Stimulated activated CD8-positive, alpha-beta memory T cell treated with anti-CD3 and anti-CD28 coated beads, Interleukin-2, amount 100 ng/mL, for 48 hours (primary cell): Measurements from ENCODE around the gene IRF4.
A peak's percentile ranks its signal among the peaks of the same experiment; 100 is the strongest.

Source experiments
- DNase-seq, 2 donors: peaks; one replicate each; pipeline ENCODE4 v3.0.0-alpha.2; 2020; ENCODE audit warnings: low read depth in 2 of 2

IRF4 gene

DNA sequence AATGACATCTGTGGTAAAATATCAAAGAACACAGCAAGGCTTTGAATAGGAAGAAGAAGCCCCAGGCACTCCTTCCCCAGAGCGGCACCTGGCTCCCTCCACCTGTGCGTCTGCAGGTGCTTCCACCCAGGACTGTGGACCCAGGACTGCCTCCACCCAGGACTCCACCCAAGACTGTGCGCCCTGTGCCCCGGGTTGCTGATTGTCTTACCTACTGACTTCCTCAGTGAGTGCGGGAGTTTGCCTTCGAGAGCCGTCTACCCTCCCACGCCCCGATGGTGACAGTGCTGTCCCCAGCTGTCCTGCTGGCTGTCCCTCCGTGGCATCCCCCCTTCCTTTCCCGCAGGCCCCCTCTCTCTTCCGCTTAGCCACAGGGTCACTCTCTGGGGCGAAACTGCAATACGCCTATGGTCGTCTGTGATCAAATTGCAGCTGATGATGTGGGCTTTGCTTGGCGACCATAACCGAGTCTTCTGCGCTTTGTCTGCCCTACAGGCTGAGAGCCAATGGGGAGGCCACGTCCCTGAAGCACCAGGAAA, 52.1 kb downstream of the IRF4 start:
- no peak for DNase-seq

- peak in 1 of 2 donors; percentile 34 for DNase-seq
Observed at GRCh38 chr6:444653-445275, 53.2 kb downstream of the IRF4 start.

DNA sequence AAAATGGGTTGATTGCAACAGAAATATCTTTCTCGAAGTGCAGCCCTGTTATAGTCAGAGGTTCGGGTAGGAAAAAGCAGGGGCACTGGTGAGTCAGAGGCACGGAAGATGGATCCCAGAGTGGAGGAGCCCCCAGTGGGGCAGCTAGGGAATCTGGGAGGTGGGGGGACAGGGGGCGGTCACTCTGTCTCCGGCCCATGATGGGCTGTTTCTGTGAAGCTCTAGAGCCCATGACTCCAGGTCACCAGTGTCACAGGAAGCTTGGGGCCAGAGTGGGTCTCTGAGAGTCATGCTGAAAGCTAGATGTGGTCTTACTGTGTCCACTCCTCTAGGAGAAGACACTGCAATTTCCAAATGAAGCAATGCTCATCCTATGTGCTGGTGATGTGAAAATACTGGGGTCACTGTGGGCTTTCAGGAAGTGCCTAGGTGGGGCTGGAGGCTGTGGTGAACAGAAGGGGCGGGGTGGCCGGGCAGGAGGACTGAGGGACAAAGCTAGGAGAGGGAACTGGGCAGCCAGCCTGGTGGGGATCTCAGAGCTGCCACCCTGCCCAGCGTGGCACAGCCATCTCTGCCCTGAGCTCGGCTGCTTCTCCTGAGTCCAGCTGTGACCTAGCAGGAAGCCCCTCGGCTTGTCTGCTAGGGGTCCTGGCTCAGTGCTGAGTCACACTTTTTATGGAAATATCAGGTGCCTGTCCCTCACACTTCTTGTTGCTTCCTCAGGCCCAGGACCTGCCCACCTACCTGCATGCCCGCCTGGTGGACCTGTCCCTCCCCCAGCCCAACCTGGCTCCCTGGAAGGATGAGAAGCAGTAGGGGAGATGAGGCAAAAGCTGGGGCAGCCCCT, 54.2 kb downstream of the IRF4 start:
- no peak for DNase-seq

GRCh38 chr6:446418-447366, 55.1 kb downstream of the IRF4 start:
- peak; percentile 83 to 90 for DNase-seq

DNA sequence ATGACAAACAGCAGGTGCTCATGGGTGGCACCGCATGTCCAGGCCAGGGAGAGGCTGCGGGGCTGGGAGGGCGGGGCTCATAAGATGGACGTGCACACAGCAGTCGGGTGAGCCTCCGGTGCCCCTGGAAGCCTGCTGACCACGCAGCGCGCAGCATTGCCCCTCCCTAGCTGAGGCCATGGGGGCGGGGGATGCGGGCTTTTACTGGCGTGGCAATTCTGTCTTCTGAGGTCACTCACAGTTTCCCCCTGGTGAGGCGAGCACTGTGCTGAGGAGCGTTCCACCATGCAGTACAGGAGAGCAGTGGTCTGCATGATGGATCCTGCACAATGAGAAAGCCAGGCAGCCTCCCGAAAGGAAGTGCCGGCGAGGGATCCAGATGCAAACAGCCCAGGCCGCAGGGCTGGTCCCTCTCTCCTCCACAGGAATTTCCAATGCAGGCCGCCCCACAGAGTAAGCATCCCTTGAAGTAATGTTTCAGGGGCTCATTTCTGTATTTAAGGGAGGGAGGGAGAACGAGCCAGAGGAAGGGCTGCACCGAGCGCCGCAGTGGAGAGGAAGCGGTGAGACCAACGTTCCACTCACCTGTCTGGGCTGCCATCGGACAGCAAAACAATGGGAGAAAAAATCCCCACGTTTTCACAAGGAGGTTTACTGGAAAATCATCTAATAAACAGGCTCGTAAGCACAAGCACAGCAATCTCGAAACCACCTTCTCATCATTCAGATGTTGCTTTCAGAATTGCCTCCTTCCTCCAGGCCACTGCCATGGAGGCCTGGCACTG, 56.0 kb downstream of the IRF4 start:
- DNase-seq = peak; percentile 42 to 51

DNA sequence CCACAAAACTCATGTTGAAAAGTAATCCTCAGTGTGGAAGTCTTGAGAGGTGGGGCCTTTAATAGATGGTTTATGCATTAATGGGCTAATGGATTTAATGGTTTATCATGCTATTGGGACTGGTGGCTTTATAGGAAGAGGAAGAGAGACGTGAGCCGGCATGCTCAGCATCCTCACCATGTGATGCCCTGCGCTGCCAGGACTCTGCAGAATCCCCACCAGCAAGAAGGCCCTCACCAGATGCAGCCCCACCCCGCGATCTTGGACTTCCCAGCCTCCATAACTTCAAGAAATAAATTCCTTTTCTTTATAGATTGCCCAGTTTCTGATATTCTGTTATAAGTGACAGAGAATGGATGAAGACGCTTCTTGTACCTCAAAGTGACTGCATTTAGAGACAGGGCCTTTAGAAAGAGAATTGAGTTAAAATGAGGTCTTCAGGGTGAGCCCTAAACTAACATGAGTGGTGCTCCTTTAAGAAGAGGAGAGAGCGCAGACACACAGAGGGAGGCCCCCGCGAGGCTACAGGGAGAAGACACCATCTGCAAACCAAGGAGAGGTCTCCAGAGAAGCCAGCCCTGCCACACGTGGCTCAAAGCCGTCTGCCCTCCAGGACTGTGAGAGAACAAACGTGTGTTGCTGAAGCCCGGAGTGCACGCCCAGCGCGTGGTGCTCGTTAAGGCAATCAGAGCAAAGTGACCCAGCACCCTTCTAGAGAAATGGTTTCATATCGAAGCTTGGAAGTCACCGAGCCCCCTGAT, 56.9 kb downstream of the IRF4 start:
- no peak for DNase-seq

DNA sequence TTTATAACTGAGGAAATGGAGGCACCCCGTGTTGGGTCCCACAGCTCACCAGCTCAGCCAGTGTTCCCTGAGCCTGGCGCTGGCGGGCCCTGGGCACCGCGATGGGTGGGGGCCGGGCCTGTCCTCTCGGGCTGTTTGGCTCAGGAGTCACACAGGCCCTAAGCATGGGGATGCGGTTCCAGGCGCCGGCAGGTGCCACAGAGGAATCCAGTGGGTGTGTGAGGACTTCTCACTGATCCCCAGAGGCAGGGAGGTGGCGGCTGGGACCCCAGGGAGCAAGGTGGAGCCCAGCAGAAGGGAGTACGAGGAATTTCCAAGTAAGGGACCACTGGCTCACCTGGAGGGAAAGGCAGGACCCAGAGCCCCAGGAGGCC, 57.5 kb downstream of the IRF4 start:
- DNase-seq = no peak

GRCh38 chr6:449486-450419, 58.2 kb downstream of the IRF4 start:
- DNase-seq = no peak

- no peak for DNase-seq
Observed at GRCh38 chr6:451336-451735, 59.8 kb downstream of the IRF4 start.

DNA sequence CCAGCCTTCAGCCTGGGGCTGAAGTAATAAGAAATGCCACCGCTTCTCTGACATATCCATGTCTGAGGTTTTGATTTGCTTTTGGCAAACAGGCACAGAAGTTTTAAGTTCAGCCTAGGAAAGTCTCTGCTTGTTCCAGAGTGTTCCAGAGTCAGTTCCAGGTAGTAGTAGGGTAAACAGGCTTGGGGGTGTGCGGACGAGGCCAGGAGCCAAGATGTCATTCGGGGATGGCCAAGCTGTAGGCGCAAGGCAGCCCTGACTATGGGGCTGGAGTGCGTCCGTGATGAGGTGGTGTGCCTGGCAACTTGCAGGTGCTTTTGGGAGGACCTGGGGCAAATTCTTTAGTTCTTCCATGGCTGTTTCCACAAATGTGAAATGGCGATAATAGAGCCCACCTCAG, 60.3 kb downstream of the IRF4 start:
- DNase-seq = no peak

DNA sequence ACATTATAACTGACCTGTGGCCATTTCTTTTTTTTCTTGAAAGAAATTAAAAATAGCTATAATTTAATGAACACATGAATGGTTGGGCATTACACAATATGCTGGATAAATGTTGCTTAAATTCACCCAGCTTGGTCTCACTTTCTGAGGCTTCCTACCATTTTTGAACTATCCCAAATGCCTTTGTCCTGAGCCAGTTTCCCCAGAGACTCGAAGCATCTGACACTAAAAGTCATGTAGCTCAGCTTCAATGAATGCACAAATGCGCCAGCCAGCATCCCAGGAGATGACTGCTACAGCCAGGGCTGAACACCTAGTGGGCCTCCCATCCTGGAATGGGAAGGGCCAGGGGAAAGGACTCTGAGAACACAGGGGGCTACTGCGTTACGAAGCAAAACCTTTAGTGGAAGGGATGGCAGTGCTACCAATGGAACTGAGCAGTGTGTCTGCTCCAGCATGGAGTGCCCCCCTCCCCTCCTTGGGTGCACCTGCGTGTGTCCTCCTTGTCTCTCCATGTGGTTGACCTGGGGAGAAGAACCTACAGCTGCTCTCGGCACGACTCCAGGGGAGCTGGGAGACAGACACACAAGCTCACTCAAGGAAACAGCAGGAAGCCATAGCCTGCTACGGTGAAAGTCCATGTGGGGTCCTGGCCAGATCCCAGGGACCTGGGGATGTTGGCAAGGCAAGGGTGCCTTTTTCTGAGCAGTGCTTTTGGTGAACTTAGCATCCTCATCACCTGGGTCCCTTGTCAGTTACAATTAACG, 60.9 kb downstream of the IRF4 start:
- DNase-seq = no peak

DNA sequence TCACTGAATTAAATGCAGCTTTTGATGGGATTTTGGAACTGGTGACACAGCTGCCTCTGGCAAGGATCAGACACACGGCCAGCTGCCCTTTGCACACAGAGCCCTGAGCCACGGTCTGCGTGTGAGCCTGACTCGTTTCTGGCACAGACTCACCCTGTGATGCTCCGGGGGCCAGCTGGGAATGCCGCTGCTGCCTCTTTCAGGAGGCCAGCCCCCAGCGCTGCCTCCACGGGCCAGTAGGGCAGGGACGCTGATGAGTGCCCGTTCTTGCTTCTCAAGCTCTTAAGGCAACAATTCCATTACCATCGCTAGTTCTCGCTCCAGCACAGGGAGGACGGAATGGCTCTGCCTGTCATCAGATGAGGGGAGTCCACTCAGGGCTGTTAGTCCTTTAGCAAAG, 61.6 kb downstream of the IRF4 start:
- no peak for DNase-seq

- no peak for DNase-seq
Observed at GRCh38 chr6:454148-454991, 62.8 kb downstream of the IRF4 start.

DNA sequence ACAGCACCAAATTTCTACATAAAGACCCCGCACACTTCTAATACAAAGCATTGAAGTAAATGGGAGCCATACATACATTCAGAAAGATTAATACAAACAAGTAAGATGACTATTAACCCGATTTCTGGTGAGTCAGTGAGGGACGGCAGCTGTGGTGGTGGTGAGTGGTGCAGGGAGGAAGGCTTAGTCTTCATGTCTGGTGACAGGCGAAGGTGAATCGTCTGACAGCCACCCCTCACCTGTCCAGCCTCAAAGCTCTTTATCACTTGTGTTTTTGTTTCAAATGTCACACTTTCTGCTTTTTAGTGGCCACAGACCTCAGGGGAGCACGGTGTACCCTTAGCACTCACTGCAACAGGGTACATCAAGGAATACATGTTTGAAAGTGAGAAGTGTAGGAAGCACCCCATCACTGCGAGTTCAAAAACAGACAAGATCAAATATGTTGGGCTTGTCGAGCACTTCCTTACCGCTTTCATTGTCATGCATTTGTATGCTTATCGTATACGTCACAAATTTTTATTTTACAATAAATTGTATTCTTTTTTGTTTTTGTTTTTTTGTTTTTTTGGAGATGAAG, 63.5 kb downstream of the IRF4 start:
- DNase-seq = peak in 1 of 2 donors; percentile 30

DNA sequence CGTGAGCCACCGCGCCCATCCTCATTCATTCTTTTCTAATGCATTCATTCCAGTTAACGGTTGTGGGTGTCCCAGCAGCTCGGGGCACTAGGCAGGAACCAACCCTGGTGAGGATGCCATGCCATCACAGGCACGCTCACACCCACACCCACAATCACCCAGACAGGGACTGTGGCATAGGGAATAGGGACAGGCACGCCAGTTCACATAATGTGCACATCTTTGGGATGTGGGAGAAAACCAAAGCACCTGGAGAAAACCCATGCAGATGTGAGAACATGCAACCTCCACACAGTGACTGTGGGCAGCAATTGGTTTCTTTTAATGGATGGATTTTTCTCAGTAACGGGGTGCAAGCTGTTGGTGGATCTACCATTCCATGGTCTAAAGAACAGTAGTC, 64.3 kb downstream of the IRF4 start:
- no peak for DNase-seq

DNA sequence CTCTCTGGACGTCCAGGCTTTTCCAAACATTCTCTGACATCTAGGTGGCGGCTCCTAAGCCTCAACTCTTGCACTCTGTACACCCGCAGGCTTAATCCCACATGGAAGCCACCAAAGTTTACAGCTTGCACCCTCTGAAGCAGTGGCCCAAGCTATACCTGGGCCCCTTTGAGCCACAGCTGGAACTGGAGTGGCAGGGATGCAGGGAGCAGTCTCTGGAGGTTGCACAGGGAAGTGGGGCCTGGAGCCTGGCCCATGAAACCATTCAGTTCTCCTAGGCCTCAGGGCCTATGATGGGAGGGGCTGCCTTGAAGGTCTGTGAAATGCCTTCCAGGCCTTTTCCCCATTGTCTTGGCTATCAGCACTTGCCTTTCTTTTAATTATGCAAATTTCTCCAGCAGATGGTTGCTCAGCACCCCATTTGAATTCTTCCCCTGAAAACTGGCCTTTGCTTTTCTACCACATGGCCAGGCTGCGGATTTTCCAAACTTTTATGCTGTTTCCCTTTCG, 64.9 kb downstream of the IRF4 start:
- DNase-seq = no peak

- no peak for DNase-seq
Observed at GRCh38 chr6:456887-457286, 65.3 kb downstream of the IRF4 start.
